DOHH2 (cell line): ENCODE measurements around the gene SPATA24.

ENCODE experiments used
- H3F3A ChIP-seq: fragments of 200-600 bp; sonication (generic), shearing (Covaris generic); 2 replicates; pipeline ENCODE4 v1.6.0; 2016; ENCODE audit warnings: antibody characterized with exemption, mild to moderate bottlenecking; ENCODE audit not compliant: control insufficient read depth, insufficient read depth
- H3K27ac ChIP-seq: fragments of 200-600 bp; sonication (generic); 2 replicates; pipeline ENCODE4 v1.5.1; 2014; ENCODE audit warnings: low read depth, mild to moderate bottlenecking, low read length, moderate library complexity
- H3K27me3 ChIP-seq: fragments of 200-600 bp; sonication (generic); 2 replicates; pipeline ENCODE4 v1.6.1; 2014; ENCODE audit warnings: mild to moderate bottlenecking, low read length, mixed read lengths; ENCODE audit not compliant: control insufficient read depth
- H3K36me3 ChIP-seq: fragments of 200-600 bp; sonication (generic); 2 replicates; pipeline ENCODE4 v1.6.1; 2014; ENCODE audit warnings: mild to moderate bottlenecking, low read length, moderate library complexity, mixed read lengths; ENCODE audit not compliant: control insufficient read depth
- H3K4me1 ChIP-seq: fragments of 200-600 bp; sonication (generic); 2 replicates; pipeline ENCODE4 v1.6.1; 2014; ENCODE audit warnings: mild to moderate bottlenecking, low read length, mixed read lengths; ENCODE audit not compliant: control insufficient read depth
- H3K4me2 ChIP-seq: fragments of 200-600 bp; sonication (generic); 2 replicates; pipeline ENCODE4 v1.6.0; 2014; ENCODE audit warnings: mild to moderate bottlenecking, low read length, moderate library complexity
- H3K4me3 ChIP-seq: fragments of 200-600 bp; sonication (generic); 2 replicates; pipeline ENCODE4 v1.5.1; 2014; ENCODE audit warnings: mild to moderate bottlenecking, low read length, mixed read lengths
- H3K79me2 ChIP-seq: fragments of 200-600 bp; sonication (generic); 2 replicates; pipeline ENCODE4 v1.6.1; 2014; ENCODE audit warnings: mild to moderate bottlenecking, low read length, mixed read lengths; ENCODE audit not compliant: control insufficient read depth
- H3K9me2 ChIP-seq: fragments of 200-600 bp; sonication (generic); replicated peaks from 2 replicates; pipeline ENCODE4 v1.6.1; 2014; ENCODE audit warnings: mild to moderate bottlenecking, low read length, mixed read lengths; ENCODE audit not compliant: control insufficient read depth
- H3K9me3 ChIP-seq: fragments of 200-600 bp; sonication (generic); 2 replicates; pipeline ENCODE4 v1.6.1; 2014; ENCODE audit warnings: antibody characterized with exemption, low read length, mixed read lengths; ENCODE audit not compliant: control insufficient read depth, insufficient read depth
- H4K20me1 ChIP-seq: fragments of 200-600 bp; sonication (generic); 2 replicates; pipeline ENCODE4 v1.6.0; 2014; ENCODE audit warnings: low read depth, mild to moderate bottlenecking, antibody characterized with exemption, low read length, moderate library complexity; ENCODE audit not compliant: control insufficient read depth, insufficient read depth
- EZH2phosphoT487 ChIP-seq: fragments of 200-600 bp; sonication (generic); IDR thresholded peaks from 2 replicates; pipeline ENCODE4 v1.6.1; 2017; ENCODE audit warnings: borderline replicate concordance, mild to moderate bottlenecking, antibody characterized with exemption, low read length, moderate library complexity, mixed read lengths
- TF ChIP-seq, protein P1 (sequence below): fragments of 200-600 bp; sonication (generic); IDR thresholded peaks from one replicate; pipeline ENCODE4 v1.5.1; 2014; ENCODE audit warnings: antibody characterized with exemption, mild to moderate bottlenecking, low read depth, low read length; ENCODE audit not compliant: poor library complexity, severe bottlenecking

SPATA24 gene

DNA sequence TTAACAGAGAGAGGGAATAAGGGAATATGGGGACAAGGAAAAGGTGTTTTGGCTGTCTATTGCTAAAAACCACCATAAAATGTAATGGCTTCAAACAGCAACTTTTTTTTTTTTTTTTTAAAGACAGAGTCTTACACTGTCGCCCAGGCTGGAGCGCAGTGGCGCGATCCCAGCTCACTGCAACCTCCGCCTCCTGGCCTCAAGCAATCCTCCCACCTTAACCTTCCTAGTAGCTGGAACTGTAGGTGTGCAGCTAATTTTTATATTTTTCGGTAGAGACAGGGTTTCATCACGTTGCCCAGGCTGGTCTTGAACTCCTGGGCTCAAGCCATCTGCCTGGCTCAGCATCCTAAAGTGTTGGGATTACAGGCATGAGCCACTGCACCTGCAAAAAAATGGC is 4.3 kb upstream of the SPATA24 start:
- TF ChIP-seq EZH2phosphoT487, result no peak
- TF ChIP-seq, protein P1, sequence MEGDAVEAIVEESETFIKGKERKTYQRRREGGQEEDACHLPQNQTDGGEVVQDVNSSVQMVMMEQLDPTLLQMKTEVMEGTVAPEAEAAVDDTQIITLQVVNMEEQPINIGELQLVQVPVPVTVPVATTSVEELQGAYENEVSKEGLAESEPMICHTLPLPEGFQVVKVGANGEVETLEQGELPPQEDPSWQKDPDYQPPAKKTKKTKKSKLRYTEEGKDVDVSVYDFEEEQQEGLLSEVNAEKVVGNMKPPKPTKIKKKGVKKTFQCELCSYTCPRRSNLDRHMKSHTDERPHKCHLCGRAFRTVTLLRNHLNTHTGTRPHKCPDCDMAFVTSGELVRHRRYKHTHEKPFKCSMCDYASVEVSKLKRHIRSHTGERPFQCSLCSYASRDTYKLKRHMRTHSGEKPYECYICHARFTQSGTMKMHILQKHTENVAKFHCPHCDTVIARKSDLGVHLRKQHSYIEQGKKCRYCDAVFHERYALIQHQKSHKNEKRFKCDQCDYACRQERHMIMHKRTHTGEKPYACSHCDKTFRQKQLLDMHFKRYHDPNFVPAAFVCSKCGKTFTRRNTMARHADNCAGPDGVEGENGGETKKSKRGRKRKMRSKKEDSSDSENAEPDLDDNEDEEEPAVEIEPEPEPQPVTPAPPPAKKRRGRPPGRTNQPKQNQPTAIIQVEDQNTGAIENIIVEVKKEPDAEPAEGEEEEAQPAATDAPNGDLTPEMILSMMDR, result no peak
- peaks cover 34% of the 10 kb centered on the region for H3K4me1 ChIP-seq
- no peaks in the 10 kb centered on the region for H3K36me3 ChIP-seq
- H3K27me3 ChIP-seq, result no peaks in the 10 kb centered on the region
- H3K9me2 ChIP-seq, result no peaks in the 10 kb centered on the region
- peak overlapping the region; percentile 53; the same call in 1 of the 2 replicates for H3K4me2 ChIP-seq
- no peak overlapping the region for H3K27ac ChIP-seq
- H3K9me3 ChIP-seq, result no peaks in the 10 kb centered on the region
- no peaks in the 10 kb centered on the region for H3K79me2 ChIP-seq
- no peak overlapping the region for H3K4me3 ChIP-seq
- H3F3A ChIP-seq, result peaks cover 3% of the 10 kb centered on the region
- no peaks in the 10 kb centered on the region for H4K20me1 ChIP-seq

DNA sequence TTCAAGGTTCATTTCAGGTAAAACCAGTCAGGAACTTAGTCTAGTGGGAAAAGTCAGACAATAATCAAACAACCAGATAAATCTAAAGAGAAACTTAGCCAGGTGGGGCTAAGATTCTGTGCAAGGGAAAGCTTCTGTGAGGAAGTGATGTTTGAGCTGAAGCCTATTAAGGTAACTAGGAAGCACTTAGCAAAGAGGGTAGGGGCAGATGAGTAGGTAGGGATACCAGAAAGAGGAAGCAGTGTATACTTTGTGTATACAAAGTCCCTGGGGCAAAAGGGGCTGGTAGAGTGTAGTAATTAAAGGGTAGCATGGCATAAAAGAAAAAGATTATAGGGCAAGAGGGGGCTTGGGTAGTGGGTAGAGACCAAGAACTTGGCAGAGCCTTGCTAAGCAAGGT is 3.6 kb upstream of the SPATA24 start:
- H3K9me3 ChIP-seq, result no peaks in the 10 kb centered on the region
- H3K4me1 ChIP-seq, result peaks cover 41% of the 10 kb centered on the region
- peaks cover 5% of the 10 kb centered on the region for H3F3A ChIP-seq
- no peaks in the 10 kb centered on the region for H3K27me3 ChIP-seq
- H3K36me3 ChIP-seq, result no peaks in the 10 kb centered on the region
- H4K20me1 ChIP-seq, result no peaks in the 10 kb centered on the region
- peak overlapping the region; percentile 33 for H3K27ac ChIP-seq
- no peaks in the 10 kb centered on the region for H3K9me2 ChIP-seq
- peak overlapping the region; percentile 53 for H3K4me2 ChIP-seq
- no peaks in the 10 kb centered on the region for H3K79me2 ChIP-seq
- H3K4me3 ChIP-seq, result peak overlapping the region; percentile 15; the same call in 1 of the 2 replicates
- TF ChIP-seq, protein P1, result no peak
- TF ChIP-seq EZH2phosphoT487, result no peak

DNA sequence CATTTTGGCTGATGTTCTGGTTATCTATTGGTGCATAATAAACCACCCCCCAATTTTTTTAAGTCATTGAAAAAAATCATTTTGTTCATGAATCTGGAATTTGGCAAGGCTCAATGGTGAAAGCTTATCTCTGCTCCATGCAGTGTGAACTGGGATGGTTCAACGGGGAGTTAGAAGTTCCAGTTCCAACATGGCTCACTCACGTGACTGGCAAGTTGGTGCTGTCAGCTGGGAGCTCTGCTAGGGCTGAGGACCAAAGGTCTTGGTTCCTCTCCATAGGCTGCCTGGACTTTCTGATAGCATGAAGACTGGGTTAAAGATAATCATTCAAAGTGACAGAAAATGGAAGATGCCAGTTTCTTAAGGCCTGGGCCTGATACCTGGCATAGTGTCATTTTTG is 3.1 kb upstream of the SPATA24 start:
- peaks cover 43% of the 10 kb centered on the region for H3K4me1 ChIP-seq
- H3K9me3 ChIP-seq, result no peaks in the 10 kb centered on the region
- TF ChIP-seq EZH2phosphoT487, result no peak
- TF ChIP-seq, protein P1, result no peak
- no peaks in the 10 kb centered on the region for H3K9me2 ChIP-seq
- H3K27ac ChIP-seq, result peak overlapping the region; percentile 33; the same call in 1 of the 2 replicates
- no peaks in the 10 kb centered on the region for H3K36me3 ChIP-seq
- H3K4me2 ChIP-seq, result peak overlapping the region; percentile 53
- peak overlapping the region; percentile 15; the same call in 1 of the 2 replicates for H3K4me3 ChIP-seq
- no peaks in the 10 kb centered on the region for H3K27me3 ChIP-seq
- no peaks in the 10 kb centered on the region for H4K20me1 ChIP-seq
- peaks cover 5% of the 10 kb centered on the region for H3F3A ChIP-seq
- H3K79me2 ChIP-seq, result no peaks in the 10 kb centered on the region
